NCI-H128 (cell line): ENCODE measurements around the gene GNAT3.

ENCODE experiments used
- DNase-seq: peaks from one replicate; lab custom pipeline; 2025; ENCODE audit not compliant: unreplicated experiment; lab: John Stamatoyannopoulos, UW

Gene GNAT3

GRCh38 chr7:80505900-80506500, 5.9 kb downstream of the GNAT3 start:
- no peak for DNase-seq

GRCh38 chr7:80500325-80500724, 11.5 kb downstream of the GNAT3 start:
- no peak for DNase-seq

- no peak for DNase-seq
Observed at GRCh38 chr7:80499350-80499953, 12.4 kb downstream of the GNAT3 start.

- no peak for DNase-seq
Observed at GRCh38 chr7:80498481-80499349, 13.1 kb downstream of the GNAT3 start.

GRCh38 chr7:80496586-80496985, 15.3 kb downstream of the GNAT3 start:
- no peak for DNase-seq

GRCh38 chr7:80493121-80493849, 18.6 kb downstream of the GNAT3 start:
- no peak for DNase-seq

GRCh38 chr7:80491462-80491861, 20.4 kb downstream of the GNAT3 start:
- DNase-seq: no peak

GRCh38 chr7:80488851-80489370, 23.0 kb downstream of the GNAT3 start:
- no peak for DNase-seq

GRCh38 chr7:80488406-80488805, 23.5 kb downstream of the GNAT3 start:
- no peak for DNase-seq

- no peak for DNase-seq
Observed at GRCh38 chr7:80485721-80486120, 26.1 kb downstream of the GNAT3 start.

GRCh38 chr7:80482950-80483349, 28.9 kb downstream of the GNAT3 start:
- no peak for DNase-seq

- DNase-seq: no peak
Observed at GRCh38 chr7:80481196-80481884, 30.5 kb downstream of the GNAT3 start.

GRCh38 chr7:80480566-80480965, 31.3 kb downstream of the GNAT3 start:
- DNase-seq: no peak

GRCh38 chr7:80478683-80479082, 33.2 kb downstream of the GNAT3 start:
- no peak for DNase-seq

- no peak for DNase-seq
Observed at GRCh38 chr7:80476035-80476434, 35.8 kb downstream of the GNAT3 start.

- no peak for DNase-seq
Observed at GRCh38 chr7:80475383-80475782, 36.5 kb downstream of the GNAT3 start.

GRCh38 chr7:80473751-80474150, 38.1 kb downstream of the GNAT3 start:
- no peak for DNase-seq

GRCh38 chr7:80472491-80473200, 39.2 kb downstream of the GNAT3 start:
- no peak for DNase-seq

GRCh38 chr7:80468931-80469714, 42.7 kb downstream of the GNAT3 start:
- no peak for DNase-seq
